Naive thymus-derived CD4-positive, alpha-beta T cell (primary cell): Measurements from ENCODE around the gene ARHGAP24. TPM values are rescaled to one million over a fixed set of nuclear protein-coding genes. Genes with fewer than 3 reads are reported as not detected.
"Not testable (repeated sequence)": the region's sequence is repeated elsewhere in the genome, so short reads cannot be mapped to it uniquely, and the experiment has no call there.

Experiments used
- ATAC-seq: fragments of 150-1000 bp; cut with Tn5 transposase; 2 replicates; pipeline ENCODE4 v1.10.0; 2021; ENCODE audit warnings: mild to moderate bottlenecking, moderate library complexity
- CTCF ChIA-PET: fragments of 350-600 bp; sonication (Branson Sonifier 250); formaldehyde crosslinking; loops from one replicate; lab custom pipeline; 2021; ENCODE audit warnings: antibody characterized with exemption; lab: Charles Lee
- POLR2A ChIA-PET: fragments of 350-600 bp; sonication (Branson Sonifier 250); formaldehyde crosslinking; loops from one replicate; lab custom pipeline; 2021; ENCODE audit warnings: antibody characterized with exemption, inconsistent platforms; lab: Charles Lee
- DNase-seq, 9 donors: peaks; one replicate each; pipeline versions ENCODE4 v3.0.0 to v3.0.0-alpha.2; 2020 to 2022; ENCODE audit warnings: mixed read lengths in 1 of 9
- H3K27ac ChIP-seq: one replicate; pipeline ENCODE4 v1.7.0; 2013; ENCODE audit warnings: mild to moderate bottlenecking, low read depth, low read length, moderate library complexity
- H3K27me3 ChIP-seq, 2 donors: one replicate each; pipeline ENCODE4 v1.7.0; 2013; ENCODE audit warnings: low read length in 2 of 2, mild to moderate bottlenecking in 2 of 2, moderate library complexity in 2 of 2; ENCODE audit not compliant: control insufficient read depth in 2 of 2, insufficient read depth in 2 of 2
- H3K36me3 ChIP-seq, 3 experiments: 1 replicate in 2 of 3; 2 replicates in 1 of 3; pipeline ENCODE4 v1.7.0; 2013; ENCODE audit warnings: low read length in 3 of 3, mild to moderate bottlenecking in 3 of 3, moderate library complexity in 1 of 3; ENCODE audit not compliant: insufficient read depth in 3 of 3, control insufficient read depth in 2 of 3
- H3K4me1 ChIP-seq, 2 donors: one replicate each; pipeline ENCODE4 v1.7.0; 2013; ENCODE audit warnings: low read length in 2 of 2, mild to moderate bottlenecking in 2 of 2, moderate library complexity in 1 of 2; ENCODE audit not compliant: control insufficient read depth in 2 of 2, insufficient read depth in 2 of 2
- H3K4me3 ChIP-seq: 2 replicates; pipeline ENCODE4 v1.7.0; 2013; ENCODE audit warnings: mild to moderate bottlenecking, low read length
- H3K9me3 ChIP-seq, 3 experiments: 1 replicate in 2 of 3; 2 replicates in 1 of 3; pipeline ENCODE4 v1.7.0; 2013; ENCODE audit warnings: low read length in 3 of 3; ENCODE audit not compliant: control insufficient read depth in 2 of 3
- H3K27ac Mint-ChIP-seq, 9 donors: one replicate each; pipeline ENCODE4 v1.8.0; 2020 to 2022; ENCODE audit warnings: mixed read lengths in 9 of 9, mild to moderate bottlenecking in 8 of 9, moderate library complexity in 5 of 9, inconsistent platforms in 2 of 9
- H3K27me3 Mint-ChIP-seq, 5 donors: one replicate each; pipeline ENCODE4 v1.8.0; 2021 to 2022; ENCODE audit warnings: mixed read lengths in 5 of 5, mild to moderate bottlenecking in 1 of 5
- H3K36me3 Mint-ChIP-seq, 5 donors: one replicate each; pipeline ENCODE4 v1.8.0; 2020 to 2022; ENCODE audit warnings: mixed read lengths in 5 of 5, mild to moderate bottlenecking in 3 of 5, inconsistent platforms in 1 of 5
- H3K4me1 Mint-ChIP-seq, 7 donors: one replicate each; pipeline ENCODE4 v1.8.0; 2020 to 2022; ENCODE audit warnings: mixed read lengths in 7 of 7, mild to moderate bottlenecking in 3 of 7, inconsistent platforms in 1 of 7
- H3K4me3 Mint-ChIP-seq, 10 donors: one replicate each; pipeline ENCODE4 v1.8.0; 2020 to 2022; ENCODE audit warnings: mild to moderate bottlenecking in 10 of 10, mixed read lengths in 10 of 10, moderate library complexity in 6 of 10, inconsistent platforms in 2 of 10
- H3K9me3 Mint-ChIP-seq, 11 donors: one replicate each; pipeline ENCODE4 v1.8.0; 2020 to 2022; ENCODE audit warnings: mixed read lengths in 11 of 11, mild to moderate bottlenecking in 4 of 11, inconsistent platforms in 1 of 11, moderate library complexity in 1 of 11
- intact Hi-C, 2 donors: fragments of 100-400 bp; cut with micrococcal nuclease; formaldehyde crosslinking; loops; one replicate each; pipeline ENCODE4 v1.15.1; 2023
- polyA plus RNA-seq, 2 donors: library from polyadenylated mRNA; unstranded; fragments of 300-500 nt; fragmentation: Illumina TruSeq; gene quantifications; one replicate each; pipeline ENCODE4 v1.2.3, GENCODE V29; 2021
- total RNA-seq, 6 experiments: library from RNA in 5 of 6; stranded (reverse) in 5 of 6; gene quantifications; 1 replicate in 5 of 6; 2 replicates in 1 of 6; pipeline ENCODE4 v1.2.3 and lab custom pipeline; 2021 to 2026

Gene ARHGAP24
- total and polyA plus RNA-seq, 7 experiments from 2014 or later: 0.41 to 12.7 (median 1.3) TPM; not detected in 3

DNA sequence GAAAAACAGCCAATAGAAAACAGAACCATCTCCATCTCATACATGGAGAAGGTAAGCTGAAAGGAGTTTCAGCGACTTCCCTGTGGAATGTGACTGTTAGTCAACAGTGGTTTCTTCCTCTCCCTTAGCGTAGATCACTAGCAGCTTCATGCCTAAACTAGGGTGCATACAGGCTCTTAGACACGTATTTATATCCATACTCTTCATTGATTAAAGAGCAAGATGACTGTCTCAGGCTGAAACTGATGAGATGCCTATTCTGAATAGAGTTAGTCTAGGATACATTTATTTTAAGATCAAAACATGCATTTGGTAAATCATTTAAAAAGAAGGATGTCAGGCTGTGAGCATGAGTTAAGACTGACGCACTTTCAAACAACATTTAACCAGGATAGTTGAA, 423.3 kb downstream of the ARHGAP24 start:
- intact Hi-C loops: no loop called here
- H3K9me3 Mint-ChIP-seq: peaks cover 0 to 5% (median 0%) of the 10 kb centered on the region in 11 donors
- DNase-seq (no peak), ATAC-seq (no peak)
- no peak overlapping the region for H3K27ac Mint-ChIP-seq
- H3K36me3 Mint-ChIP-seq: peaks cover 0 to 3% (median 0%) of the 10 kb centered on the region in 5 donors
- no peaks in the 10 kb centered on the region for H3K36me3 ChIP-seq
- H3K27me3 ChIP-seq: no peaks in the 10 kb centered on the region
- CTCF ChIA-PET: no interaction called here
- POLR2A ChIA-PET: no interaction called here
- no peak overlapping the region for H3K4me3 Mint-ChIP-seq
- H3K9me3 ChIP-seq: no peaks in the 10 kb centered on the region
- no peak overlapping the region for H3K4me3 ChIP-seq
- H3K4me1 Mint-ChIP-seq: no peaks in the 10 kb centered on the region
- H3K27ac ChIP-seq: no peak overlapping the region
- H3K4me1 ChIP-seq: no peaks in the 10 kb centered on the region
- H3K27me3 Mint-ChIP-seq: no peaks in the 10 kb centered on the region

DNA sequence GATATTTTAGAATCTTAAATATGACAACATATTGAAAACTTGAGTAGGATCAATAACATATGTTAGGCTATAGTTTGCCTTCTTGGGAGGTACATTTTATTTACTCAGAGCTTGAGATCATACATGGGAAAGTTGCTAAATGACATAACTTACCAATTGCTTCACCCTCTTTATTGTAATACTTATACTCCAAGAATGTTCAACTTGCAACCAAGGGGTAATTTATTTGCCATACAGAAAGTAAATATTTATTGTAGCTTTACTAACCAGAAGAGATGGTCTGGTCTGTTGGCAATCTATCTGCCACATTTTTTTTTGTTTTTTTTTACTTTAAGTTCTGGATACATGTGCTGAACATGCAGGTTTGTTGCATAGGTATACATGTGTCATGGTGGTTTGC, 426.6 kb downstream of the ARHGAP24 start:
- H3K4me3 ChIP-seq: no peak overlapping the region
- peaks cover 0 to 1% (median 0%) of the 10 kb centered on the region in 7 donors for H3K4me1 Mint-ChIP-seq
- H3K4me3 Mint-ChIP-seq: no peak overlapping the region
- no peaks in the 10 kb centered on the region for H3K36me3 Mint-ChIP-seq
- H3K27ac Mint-ChIP-seq: no peak overlapping the region
- intact Hi-C loops: no loop called here
- no peak overlapping the region for H3K27ac ChIP-seq
- H3K9me3 Mint-ChIP-seq: peaks cover 0 to 2% (median 0%) of the 10 kb centered on the region in 11 donors
- H3K27me3 ChIP-seq: no peaks in the 10 kb centered on the region
- ChIA-PET CTCF (no interaction called here), POLR2A (no interaction called here)
- H3K36me3 ChIP-seq: no peaks in the 10 kb centered on the region
- H3K9me3 ChIP-seq: no peaks in the 10 kb centered on the region
- no peak for DNase-seq
- no peaks in the 10 kb centered on the region for H3K4me1 ChIP-seq
- ATAC-seq: no peak
- H3K27me3 Mint-ChIP-seq: no peaks in the 10 kb centered on the region

DNA sequence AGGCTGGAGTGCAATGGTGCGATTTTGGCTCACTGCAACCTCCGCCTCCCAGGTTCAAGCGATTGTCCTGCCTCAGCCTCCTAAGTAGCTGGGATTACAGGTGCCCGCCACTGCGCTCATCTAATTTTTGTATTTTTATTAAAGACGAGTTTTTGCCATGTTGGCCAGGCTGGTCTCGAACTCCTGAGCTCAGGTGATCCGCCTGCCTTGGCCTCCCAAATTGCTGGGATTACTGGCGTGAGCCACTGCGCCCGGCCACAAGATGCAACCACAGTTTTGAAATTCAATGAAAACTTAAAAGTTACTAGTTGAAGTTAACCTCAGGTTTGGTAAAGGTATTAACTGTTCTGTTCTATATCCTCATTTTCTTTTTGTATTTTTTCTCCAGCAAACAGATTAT, 427.7 kb downstream of the ARHGAP24 start:
- DNase-seq, H3K27ac ChIP-seq, H3K36me3 ChIP-seq, H3K4me1 ChIP-seq, H3K4me1 Mint-ChIP-seq, H3K27me3 Mint-ChIP-seq, ATAC-seq, intact Hi-C loops, H3K4me3 Mint-ChIP-seq, CTCF ChIA-PET, H3K27ac Mint-ChIP-seq, H3K36me3 Mint-ChIP-seq, H3K27me3 ChIP-seq, H3K9me3 Mint-ChIP-seq, H3K4me3 ChIP-seq, POLR2A ChIA-PET, H3K9me3 ChIP-seq: not testable (repeated sequence)

DNA sequence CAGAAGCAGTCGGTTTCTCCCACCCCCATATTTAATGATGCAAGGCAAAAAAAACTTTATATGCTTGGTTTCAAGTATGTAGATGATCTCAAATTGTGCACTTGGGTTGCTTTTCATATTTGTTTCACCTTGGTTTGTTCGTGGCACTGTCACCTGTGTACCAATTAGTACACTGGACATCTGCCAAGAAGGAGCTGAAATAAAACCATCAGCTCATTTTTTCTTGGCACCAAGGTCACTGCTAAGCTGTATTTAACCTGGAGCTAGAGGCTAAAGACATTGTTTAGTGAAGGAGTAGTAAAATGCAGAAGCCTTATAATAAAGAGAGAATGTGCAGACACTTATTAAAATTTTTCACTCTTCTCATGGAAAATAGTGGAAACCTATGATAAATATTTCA, 430.8 kb downstream of the ARHGAP24 start:
- no peak overlapping the region for H3K4me3 ChIP-seq
- ATAC-seq (no peak), DNase-seq (no peak)
- no peaks in the 10 kb centered on the region for H3K27me3 ChIP-seq
- no peaks in the 10 kb centered on the region for H3K4me1 ChIP-seq
- CTCF ChIA-PET: no interaction called here
- intact Hi-C loops: no loop called here
- Mint-ChIP-seq H3K4me3 (no peak overlapping the region), H3K27me3 (no peaks in the 10 kb centered on the region), H3K36me3 (no peaks in the 10 kb centered on the region), H3K27ac (no peak overlapping the region), H3K9me3 (peaks cover 0 to 6% (median 0%) of the 10 kb centered on the region in 11 donors), H3K4me1 (peaks cover 0 to 1% (median 0%) of the 10 kb centered on the region in 7 donors)
- H3K27ac ChIP-seq: no peak overlapping the region
- POLR2A ChIA-PET: no interaction called here
- no peaks in the 10 kb centered on the region for H3K36me3 ChIP-seq
- no peaks in the 10 kb centered on the region for H3K9me3 ChIP-seq

DNA sequence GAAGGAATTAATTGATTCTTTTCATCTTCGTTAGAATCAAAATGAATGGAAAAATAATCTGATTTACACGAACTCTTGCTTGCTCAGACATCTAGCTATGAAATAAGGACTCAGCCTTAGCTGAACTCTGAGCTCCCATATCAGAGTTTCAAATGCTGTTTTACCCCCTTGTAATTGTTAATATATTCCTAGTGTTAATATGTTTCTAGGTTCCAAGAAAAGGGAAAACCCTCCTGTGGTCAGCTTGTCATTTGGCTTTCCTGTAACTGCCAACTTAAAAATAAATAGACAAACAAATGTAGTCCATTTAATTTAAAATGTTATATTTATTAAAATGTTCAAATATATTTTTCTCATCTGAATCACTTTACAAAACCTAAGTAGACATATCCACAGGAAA, 432.1 kb downstream of the ARHGAP24 start:
- no peak overlapping the region for H3K4me3 ChIP-seq
- ChIA-PET POLR2A (no interaction called here), CTCF (no interaction called here)
- Mint-ChIP-seq H3K36me3 (no peaks in the 10 kb centered on the region), H3K4me1 (peaks cover 0 to 1% (median 0%) of the 10 kb centered on the region in 7 donors), H3K4me3 (no peak overlapping the region), H3K27ac (no peak overlapping the region), H3K9me3 (peaks cover 0 to 6% (median 0%) of the 10 kb centered on the region in 11 donors), H3K27me3 (no peaks in the 10 kb centered on the region)
- H3K4me1 ChIP-seq: no peaks in the 10 kb centered on the region
- intact Hi-C loops: no loop called here
- H3K9me3 ChIP-seq: no peaks in the 10 kb centered on the region
- H3K36me3 ChIP-seq: no peaks in the 10 kb centered on the region
- H3K27ac ChIP-seq: no peak overlapping the region
- H3K27me3 ChIP-seq: no peaks in the 10 kb centered on the region
- DNase-seq: no peak
- no peak for ATAC-seq

DNA sequence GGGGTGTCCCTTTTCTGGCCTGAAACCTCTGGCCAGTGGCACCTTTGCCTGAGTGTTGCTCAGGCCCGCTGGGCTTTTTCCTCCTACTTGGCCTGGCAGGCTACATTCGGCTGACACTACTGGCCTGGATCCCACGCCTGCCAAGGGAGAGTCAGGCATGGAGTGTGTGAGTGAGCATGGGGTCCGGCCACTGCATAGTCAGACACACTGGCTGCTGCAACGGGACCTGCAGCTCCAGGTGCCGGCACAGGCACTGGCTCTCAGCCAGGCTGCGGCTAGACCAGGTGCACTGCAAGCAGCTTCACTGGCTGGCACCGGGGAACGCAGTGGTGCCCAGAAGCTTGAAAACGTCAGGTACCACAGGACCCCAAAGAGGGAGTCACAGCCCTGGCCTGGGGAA, 434.9 kb downstream of the ARHGAP24 start:
- CTCF ChIA-PET: no interaction called here
- no peak for DNase-seq

DNA sequence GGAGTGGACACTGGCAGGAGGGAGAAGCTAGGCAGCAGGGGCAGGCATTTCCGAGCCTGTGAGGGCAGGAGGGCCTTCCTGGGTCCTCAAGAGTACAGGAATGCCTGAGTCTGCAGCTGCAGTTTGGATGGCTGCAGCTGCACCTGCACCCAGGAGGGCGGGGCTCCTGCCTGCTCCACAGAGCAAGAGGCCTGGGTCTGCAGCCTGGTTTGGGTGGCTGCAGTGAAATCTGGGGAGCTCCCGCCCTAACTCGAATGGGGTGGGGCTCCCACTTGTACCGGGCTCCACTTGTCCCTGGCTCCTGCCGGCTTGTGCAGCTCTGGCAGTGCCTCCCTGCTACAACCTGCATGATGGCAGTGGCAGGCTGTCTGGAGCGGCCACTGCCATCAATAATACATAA, 436.0 kb downstream of the ARHGAP24 start:
- Histone ChIP-seq H3K36me3 (no peaks in the 10 kb centered on the region), H3K27me3 (no peaks in the 10 kb centered on the region), H3K4me1 (no peaks in the 10 kb centered on the region), H3K4me3 (no peak overlapping the region), H3K9me3 (no peaks in the 10 kb centered on the region), H3K27ac (no peak overlapping the region)
- Mint-ChIP-seq H3K4me1 (no peaks in the 10 kb centered on the region), H3K4me3 (no peak overlapping the region), H3K9me3 (peaks cover 0 to 13% (median 1%) of the 10 kb centered on the region in 11 donors), H3K27me3 (no peaks in the 10 kb centered on the region), H3K27ac (no peak overlapping the region), H3K36me3 (no peaks in the 10 kb centered on the region)
- POLR2A ChIA-PET: no interaction called here
- DNase-seq (no peak), ATAC-seq (no peak)
- intact Hi-C loops: no loop called here
- CTCF ChIA-PET: interaction anchor here (0.6 kb wide), 1 partner anchor 11 kb away, joined by 5 read pairs; no protein-coding TSS in a partner anchor

More for the DNA sequence above, 434.9 kb downstream of the ARHGAP24 start:
- intact Hi-C loops: no loop called here
- no peak for ATAC-seq
- H3K4me1 ChIP-seq: no peaks in the 10 kb centered on the region
- H3K27me3 ChIP-seq: no peaks in the 10 kb centered on the region
- H3K4me1 Mint-ChIP-seq: no peaks in the 10 kb centered on the region
- H3K4me3 Mint-ChIP-seq: no peak overlapping the region
- H3K9me3 ChIP-seq: no peaks in the 10 kb centered on the region
- no peaks in the 10 kb centered on the region for H3K36me3 ChIP-seq
- no peak overlapping the region for H3K4me3 ChIP-seq
- H3K9me3 Mint-ChIP-seq: peaks cover 0 to 12% (median 0%) of the 10 kb centered on the region in 11 donors
- no peak overlapping the region for H3K27ac ChIP-seq
- no peaks in the 10 kb centered on the region for H3K27me3 Mint-ChIP-seq
- H3K27ac Mint-ChIP-seq: no peak overlapping the region
- H3K36me3 Mint-ChIP-seq: no peaks in the 10 kb centered on the region
- POLR2A ChIA-PET: no interaction called here
